ENCODE data around the gene SPC25.
"Not testable (repeated sequence)": the region's sequence is repeated elsewhere in the genome, so short reads cannot be mapped to it uniquely, and the experiment has no call there.

SPC25 gene

DNA sequence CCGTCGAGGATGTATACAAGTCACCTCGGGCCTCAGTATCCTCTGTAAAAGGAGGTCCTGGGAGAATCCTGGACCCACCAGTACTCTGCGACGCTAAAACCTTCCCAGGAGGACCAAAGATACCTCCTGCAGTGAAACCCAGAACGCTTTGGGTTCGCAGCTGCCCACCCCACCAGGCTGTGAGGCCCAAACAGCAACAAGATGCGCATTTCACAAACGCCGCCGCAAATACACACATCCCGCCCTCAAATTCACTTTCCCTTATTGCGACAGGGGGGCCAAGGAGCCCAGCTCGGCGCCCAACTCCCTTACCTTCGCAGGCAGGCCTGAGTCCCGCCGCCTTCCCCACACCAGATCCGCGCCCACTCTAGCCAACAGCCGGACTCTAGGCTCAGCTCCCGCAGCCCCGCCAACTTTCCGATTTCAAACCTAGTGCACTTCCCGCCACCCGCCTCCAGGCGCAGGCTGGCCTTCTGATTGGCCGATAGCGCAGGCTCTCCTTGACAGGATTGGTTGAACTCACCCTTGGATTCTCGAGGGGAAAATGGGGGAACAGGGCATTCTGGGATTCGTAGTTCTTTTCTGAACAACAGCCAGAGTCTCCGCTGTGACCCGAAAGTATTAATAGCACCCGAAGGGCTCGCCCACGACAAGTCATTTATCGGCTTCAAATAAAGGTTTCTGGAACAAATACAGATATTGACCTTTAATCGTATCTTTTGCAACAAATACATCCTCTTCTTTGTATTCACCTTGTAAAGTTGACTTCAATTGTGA lies at the start of gene SPC25:
SPC25 (minus strand) TSS at position 425 of the 777 bp plus-strand sequence. CDS start 911 bp downstream, outside the sequence.
- peak; percentile 70 for DNase-seq

DNA sequence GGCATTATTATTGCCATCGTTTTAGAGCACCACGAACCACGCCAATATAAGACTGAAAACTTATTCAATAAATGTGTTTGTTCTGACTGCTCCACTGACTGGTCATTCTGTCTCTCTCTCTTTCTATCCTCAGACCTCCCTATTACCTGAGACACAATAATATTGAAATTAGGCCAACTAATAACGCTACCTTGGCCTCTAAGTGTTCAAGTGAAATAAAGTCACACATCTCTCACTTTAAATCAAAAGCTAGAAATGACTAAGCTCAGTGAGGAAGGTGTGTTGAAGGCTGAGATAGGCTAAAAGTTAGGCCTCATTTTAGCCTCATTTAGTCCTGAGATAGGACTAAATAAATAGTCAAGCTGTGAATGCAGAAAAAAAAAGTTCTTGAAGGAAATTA lies 49.7 kb upstream of the SPC25 start:
- DNase-seq, result no peak

DNA sequence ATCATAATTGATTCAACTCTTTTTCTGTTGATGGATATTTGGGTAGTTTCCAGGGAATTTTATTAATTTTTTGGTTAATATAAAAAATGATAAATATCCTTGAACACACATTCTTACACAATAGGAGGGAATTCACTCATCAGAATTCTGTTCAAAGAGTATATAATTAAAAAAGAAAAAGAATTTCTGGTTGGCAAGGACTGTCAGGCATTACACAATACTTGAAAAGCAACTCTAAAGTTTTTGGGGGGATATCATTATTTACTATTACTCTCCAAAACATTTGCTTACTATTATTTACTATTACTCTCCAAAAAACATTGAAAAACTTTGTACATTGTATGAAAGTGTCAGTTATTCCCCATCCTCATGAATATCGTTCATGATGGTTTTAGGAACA lies 48.8 kb upstream of the SPC25 start:
- no peak for DNase-seq

DNA sequence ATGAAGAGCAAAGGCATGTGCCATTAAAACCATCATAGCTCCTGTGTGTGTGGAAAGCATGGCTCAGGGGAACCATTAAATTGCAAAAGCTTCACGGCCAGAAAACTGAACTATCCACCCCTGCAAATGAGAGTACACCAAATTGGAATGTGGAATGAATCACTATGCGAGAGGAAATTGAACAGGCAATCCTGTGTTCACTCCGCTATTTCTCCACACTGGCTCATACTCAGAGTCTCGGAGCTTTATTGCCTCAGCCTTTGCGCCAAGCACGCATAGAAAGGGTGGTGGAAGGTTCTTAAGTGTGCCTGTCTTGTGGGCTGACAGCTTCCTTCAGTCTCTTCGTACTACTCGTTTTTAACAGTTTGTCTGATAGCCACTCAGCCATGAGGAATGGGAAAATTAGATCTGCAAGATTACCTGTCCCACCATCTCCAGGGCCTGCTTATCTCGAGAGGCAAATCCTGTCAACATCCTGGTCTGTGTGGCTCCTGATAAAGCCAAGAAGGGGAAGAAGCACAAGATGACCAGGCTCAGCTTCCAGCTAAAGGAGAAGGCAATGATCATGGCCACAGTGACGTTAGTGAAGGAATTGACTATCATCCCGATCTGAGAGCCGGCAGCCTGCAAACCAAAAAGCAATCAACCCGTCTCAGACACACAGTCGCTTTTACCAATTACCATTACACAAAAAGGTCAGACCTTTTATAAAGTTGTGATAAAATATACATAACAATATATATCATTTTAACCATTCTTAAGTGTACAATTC lies 45.8 kb upstream of the SPC25 start:
- DNase-seq, result no peak

- no peak for DNase-seq
Measured at GRCh38 chr2:168934826-168935225, 44.6 kb upstream of the SPC25 start.

DNA sequence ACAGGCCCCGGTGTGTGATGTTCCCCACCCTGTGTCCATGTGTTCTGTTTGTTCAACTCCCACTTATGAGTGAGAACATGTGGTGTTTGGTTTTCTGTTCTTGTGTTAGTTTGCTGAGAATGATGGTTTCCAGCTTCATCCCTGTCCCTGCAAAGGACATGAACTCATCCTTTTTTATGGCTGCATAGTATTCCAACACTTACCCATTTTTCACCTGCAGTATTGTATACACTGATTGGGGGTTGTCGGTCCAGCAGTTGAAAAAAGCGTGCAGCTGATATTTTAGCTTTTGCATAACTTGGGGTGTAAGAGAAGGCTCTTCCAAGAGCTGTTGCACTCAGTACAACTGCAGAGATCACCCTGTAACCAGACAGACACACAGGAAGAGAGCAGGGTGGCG lies 41.9 kb upstream of the SPC25 start:
- not testable (repeated sequence) for DNase-seq

GRCh38 chr2:168930242-168930641 lies 40.0 kb upstream of the SPC25 start:
- DNase-seq, result no peak

DNA sequence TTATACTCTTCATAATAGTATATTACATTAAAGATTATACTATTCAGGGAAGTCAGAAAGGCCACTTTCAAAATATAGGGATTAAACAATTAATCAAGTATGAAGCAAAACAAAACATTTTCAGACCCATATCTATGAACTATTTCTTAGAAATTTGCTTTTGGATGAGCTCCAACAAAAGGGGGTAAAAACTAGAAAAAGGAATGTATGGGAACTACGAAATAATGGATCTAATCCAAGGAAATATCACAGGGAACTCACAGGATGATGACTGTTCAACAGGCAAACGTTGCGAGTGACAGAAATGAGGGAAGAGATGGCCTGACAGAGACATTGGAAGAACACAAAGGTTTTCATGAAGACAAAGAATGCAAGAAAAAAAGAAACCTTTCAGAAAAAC lies 38.8 kb upstream of the SPC25 start:
- no peak for DNase-seq

- no peak for DNase-seq
Measured at GRCh38 chr2:168928113-168928831, 38.0 kb upstream of the SPC25 start.

DNA sequence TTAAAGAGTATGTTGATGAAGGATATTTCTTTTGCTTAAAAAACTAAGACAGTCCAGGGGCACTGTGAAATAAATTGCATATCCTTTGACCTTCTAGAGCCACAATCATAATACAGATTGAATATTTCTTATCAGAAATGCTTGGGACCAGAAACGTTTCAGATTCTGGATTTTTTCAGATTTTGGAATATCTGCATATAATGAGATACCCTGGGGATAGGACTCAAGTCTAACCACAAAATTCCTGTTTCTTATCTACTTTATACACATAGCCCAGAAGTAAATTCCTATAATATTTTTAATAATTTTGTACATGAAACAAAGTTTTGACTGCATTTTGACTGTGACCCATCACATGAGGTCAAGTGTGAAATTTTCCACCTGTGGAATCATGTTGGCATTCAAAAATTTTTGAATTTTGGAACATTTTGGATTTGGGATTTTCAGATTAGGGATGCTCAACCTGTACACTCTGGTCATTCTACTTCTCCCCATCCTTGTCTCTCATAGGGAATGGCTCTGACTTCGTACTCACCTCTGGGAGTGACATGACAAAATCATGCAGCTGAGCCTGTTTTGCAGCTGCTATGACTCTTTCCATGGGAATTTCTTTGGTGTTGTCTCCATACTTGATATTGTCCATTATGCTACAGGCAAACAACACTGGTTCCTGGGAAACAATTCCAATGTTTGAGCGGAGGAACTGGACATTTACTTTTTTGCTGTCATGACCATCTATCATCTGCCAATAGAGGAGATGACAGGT lies 36.6 kb upstream of the SPC25 start:
- no peak for DNase-seq

DNA sequence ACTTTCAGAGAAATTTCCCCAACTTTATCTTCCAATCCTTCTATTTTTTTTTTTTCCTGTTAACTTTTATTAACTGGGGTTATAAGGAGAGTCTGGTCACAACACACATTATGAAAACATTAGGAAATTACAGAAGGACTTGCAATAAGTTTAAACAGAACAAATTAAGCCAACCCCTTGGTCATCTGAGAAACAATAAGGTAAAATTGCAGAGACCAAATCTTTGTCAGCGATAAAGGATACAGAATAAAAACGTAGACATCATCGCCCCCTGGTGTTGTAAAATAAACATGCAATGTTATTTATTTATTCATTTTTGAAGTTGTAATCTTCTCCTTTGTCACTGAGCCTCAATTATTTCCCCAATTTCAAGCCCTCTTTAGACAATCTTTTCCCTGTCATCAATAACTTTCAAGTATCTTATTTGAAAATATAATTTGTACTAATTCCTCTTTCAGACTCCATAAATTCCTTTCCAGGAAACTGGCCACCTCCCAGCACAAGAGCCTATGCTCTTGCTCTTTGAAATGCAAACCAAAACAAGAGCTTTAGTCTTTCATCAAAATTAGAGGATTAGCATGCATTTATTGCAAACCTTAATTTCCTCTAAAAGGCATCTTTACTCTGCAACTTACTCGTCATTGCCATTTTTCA lies 30.4 kb upstream of the SPC25 start:
- peak; percentile 36 for DNase-seq

DNA sequence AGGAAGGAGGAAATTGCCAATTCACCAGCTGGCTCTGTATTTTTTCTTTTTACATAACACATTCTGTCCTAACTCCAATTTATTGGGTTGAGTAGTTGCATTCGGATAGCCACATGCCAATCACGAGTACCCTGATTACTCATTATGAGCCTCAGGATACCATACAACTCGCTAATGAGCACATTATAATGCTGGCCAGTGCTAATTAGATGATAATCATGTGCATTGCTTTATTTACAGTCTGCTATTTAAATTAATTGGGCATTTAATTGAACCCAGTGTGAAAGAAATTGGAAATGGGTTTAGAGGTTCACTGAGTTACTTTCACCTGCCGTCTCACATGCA lies 26.1 kb upstream of the SPC25 start:
- no peak for DNase-seq

DNA sequence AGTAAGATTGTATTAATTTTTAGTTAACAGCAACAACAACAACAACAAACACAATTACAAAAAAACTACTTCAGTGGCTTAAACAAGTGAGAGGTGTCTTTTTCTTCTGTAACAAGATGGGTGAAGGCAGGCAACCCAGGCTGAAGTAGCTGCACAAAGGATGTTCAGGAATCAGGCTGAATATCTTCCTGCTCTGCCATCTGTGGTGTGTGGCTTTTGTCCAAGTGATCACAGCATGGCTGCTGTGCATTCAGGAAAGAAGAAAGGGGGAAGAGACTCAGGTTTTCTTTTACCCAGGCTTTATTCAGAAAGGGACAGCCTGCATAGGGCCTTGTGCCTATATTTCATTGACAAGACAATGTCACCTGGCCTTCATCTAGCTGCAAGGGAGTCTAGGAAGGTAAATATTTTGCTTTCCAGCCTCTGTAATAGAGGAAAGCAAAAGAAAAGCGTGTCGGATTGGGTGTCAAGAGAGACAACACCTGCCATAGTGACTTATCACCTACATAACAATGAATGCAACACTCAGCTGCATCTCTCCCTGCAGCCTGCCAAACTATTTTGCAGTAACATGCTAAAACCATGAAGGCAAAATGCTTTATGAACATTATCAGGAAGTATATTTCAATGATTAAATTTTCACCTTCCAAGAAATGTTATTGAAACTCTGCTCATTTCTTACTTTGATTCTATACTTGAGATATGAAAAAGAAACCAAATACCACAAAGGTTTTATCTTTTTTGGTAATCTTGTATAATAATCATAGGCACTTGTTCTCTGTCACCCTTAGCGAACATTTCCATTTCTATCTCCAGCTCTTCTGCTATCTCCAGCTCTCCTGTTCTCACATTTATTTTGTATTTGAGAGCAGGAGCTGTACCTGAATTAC lies 25.5 kb upstream of the SPC25 start:
- DNase-seq, result no peak

GRCh38 chr2:168913495-168913894 lies 23.3 kb upstream of the SPC25 start:
- no peak for DNase-seq

- DNase-seq, result no peak
Measured at GRCh38 chr2:168912901-168913369, 22.7 kb upstream of the SPC25 start.

- DNase-seq, result no peak
Measured at GRCh38 chr2:168912466-168912865, 22.2 kb upstream of the SPC25 start.

- no peak for DNase-seq
Measured at GRCh38 chr2:168910330-168910729, 20.1 kb upstream of the SPC25 start.

- no peak for DNase-seq
Measured at GRCh38 chr2:168907940-168908662, 17.9 kb upstream of the SPC25 start.

- DNase-seq, result no peak
Measured at GRCh38 chr2:168904358-168904757, 14.1 kb upstream of the SPC25 start.

GRCh38 chr2:168903888-168904287 lies 13.7 kb upstream of the SPC25 start:
- no peak for DNase-seq

DNA sequence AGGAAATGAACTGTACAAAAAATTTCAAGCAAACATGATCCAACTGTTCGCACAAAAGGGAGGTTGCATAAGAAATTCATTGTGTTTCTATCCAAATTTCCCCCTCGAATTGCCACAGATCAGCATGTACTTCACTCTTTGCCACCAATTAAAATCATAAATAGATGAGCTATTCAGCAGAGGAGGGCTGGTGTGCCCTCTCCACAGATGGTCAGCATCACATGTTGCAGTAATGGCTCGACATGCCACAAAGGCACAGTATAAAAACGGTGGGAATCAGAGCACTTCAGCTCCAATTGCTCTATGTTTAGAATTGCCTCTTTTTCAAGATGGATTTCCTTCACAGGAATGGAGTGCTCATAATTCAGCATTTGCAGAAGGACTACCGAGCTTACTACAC lies 10.8 kb upstream of the SPC25 start, which contains the start of gene G6PC2:
G6PC2 (plus strand) TSS at position 289 of the 400 bp plus-strand sequence; CDS start at position 330, 41 bp downstream.
- DNase-seq, result no peak

Measured in amniotic stem cell (primary cell).